Measurements from ENCODE around the gene RIN2. TPM values are rescaled to one million over a fixed set of nuclear protein-coding genes. Genes with fewer than 3 reads are reported as not detected.

RIN2 gene
- total RNA-seq, 1 donor from 2014 or later = 34.1 TPM

DNA sequence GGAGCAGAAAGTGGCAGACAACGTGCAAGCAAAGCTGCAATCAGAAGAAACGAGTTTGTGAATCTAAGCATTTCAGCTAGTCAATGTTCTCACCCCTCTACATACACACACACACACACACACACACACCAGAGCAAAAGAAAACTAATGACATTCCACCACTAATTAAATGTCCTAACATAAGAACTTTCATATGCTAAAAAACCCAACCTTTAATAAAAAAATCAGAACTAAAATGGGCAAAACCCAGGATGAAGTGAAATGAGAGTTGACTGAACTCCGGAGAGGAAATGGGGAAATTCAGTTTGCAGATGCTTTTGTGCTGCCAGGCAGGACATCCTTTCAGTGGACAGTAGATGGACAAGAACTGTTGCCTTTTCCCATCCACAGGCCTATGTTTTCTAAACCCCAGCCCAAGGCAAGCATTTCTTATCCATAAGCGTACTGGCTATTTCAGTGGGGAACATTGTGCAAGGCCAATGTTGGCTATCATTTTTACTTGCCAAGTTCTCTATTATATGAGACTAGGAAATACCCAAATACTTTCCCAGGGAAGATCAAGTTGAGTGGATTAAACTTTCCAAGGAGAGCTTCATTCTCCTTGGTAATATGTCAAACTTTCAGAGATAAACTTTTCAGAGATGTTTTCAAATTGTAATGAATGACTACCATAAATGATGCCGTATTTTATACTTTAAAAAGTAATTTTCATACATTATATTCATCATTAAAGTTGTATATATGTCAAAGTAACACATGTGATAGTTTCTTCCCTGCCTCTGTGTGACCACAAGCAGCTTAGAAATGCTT lies 27.3 kb downstream of the RIN2 start:
- no peak for DNase-seq (ENCODE audit: low read depth)
- H3K36me3 ChIP-seq (ENCODE audit: control insufficient read depth, insufficient read depth, low read length) = no peaks in the 10 kb centered on the region
- H3K4me3 ChIP-seq (ENCODE audit: low read depth, low read length) = no peak overlapping the region
- no peaks in the 10 kb centered on the region for H3K27me3 ChIP-seq (ENCODE audit: control insufficient read depth, insufficient read depth, low read length)
- TF ChIP-seq, protein P1, sequence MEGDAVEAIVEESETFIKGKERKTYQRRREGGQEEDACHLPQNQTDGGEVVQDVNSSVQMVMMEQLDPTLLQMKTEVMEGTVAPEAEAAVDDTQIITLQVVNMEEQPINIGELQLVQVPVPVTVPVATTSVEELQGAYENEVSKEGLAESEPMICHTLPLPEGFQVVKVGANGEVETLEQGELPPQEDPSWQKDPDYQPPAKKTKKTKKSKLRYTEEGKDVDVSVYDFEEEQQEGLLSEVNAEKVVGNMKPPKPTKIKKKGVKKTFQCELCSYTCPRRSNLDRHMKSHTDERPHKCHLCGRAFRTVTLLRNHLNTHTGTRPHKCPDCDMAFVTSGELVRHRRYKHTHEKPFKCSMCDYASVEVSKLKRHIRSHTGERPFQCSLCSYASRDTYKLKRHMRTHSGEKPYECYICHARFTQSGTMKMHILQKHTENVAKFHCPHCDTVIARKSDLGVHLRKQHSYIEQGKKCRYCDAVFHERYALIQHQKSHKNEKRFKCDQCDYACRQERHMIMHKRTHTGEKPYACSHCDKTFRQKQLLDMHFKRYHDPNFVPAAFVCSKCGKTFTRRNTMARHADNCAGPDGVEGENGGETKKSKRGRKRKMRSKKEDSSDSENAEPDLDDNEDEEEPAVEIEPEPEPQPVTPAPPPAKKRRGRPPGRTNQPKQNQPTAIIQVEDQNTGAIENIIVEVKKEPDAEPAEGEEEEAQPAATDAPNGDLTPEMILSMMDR (IDR thresholded peaks at IDR 0.05; ENCODE audit: insufficient read depth, low read length, poor library complexity, severe bottlenecking) = no peak

DNA sequence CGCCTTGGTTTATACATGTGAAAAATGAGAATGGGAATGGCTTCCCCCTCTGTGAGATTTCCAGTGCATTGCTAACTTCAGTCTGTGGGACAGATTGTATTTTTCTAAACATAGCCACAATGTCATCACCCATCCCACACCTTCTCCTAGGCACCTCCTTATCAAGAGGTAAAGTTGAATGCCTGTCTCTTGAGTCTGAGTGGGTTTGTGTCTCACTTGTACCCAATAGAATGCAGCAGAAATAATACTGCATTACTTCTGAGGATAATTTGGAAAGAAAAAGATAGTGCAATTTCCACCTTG lies 27.9 kb downstream of the RIN2 start:
- Histone ChIP-seq H3K27me3 (ENCODE audit: control insufficient read depth, insufficient read depth, low read length) (no peaks in the 10 kb centered on the region), H3K36me3 (ENCODE audit: control insufficient read depth, insufficient read depth, low read length) (no peaks in the 10 kb centered on the region), H3K4me3 (ENCODE audit: low read depth, low read length) (no peak overlapping the region)
- TF ChIP-seq, protein P1 (IDR thresholded peaks at IDR 0.05; ENCODE audit: insufficient read depth, low read length, poor library complexity, severe bottlenecking) = no peak
- no peak for DNase-seq (ENCODE audit: low read depth)

DNA sequence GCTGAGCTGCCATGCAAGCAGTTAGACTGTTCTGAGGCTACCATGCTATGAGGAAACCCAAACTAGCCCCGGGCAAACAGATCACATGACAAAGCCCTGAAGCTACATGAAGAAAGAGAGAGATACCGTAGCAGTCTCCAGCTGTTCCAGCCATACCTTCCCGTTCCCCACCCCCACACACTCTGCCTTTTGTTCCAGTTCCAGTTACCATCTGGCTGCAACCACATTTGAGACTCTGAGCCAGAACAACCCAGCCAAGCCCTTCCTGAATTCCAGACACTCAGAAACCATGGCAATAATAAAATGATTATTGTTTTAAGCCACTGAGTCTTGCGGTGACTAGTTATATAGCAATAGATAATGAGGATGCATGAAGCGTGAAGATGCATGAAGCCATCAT lies 28.3 kb downstream of the RIN2 start:
- TF ChIP-seq, protein P1 (IDR thresholded peaks at IDR 0.05; ENCODE audit: insufficient read depth, low read length, poor library complexity, severe bottlenecking) = no peak
- no peaks in the 10 kb centered on the region for H3K27me3 ChIP-seq (ENCODE audit: control insufficient read depth, insufficient read depth, low read length)
- peak; percentile 90 for DNase-seq (ENCODE audit: low read depth)
- H3K4me3 ChIP-seq (ENCODE audit: low read depth, low read length) = no peak overlapping the region
- no peaks in the 10 kb centered on the region for H3K36me3 ChIP-seq (ENCODE audit: control insufficient read depth, insufficient read depth, low read length)

DNA sequence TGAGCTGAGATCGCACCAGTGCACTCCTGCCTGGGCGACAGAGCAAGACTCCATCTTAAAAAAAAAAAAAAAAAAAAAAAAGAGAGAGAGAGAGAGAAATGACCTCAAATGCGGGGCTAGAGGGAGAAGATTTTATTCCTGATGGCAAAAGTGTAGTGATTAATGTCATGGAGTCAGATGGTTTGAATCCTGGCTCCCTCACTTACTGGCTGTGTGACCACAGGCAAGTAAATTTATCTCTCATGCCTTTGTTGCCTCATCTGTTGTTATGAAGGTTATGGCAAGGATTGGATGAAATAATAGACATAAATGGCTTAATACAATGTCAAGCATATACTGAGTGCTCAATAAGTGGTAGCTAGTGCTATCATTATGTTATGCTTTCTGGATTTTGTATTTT lies 29.3 kb downstream of the RIN2 start:
- no peak overlapping the region for H3K4me3 ChIP-seq (ENCODE audit: low read depth, low read length)
- no peaks in the 10 kb centered on the region for H3K27me3 ChIP-seq (ENCODE audit: control insufficient read depth, insufficient read depth, low read length)
- no peak for DNase-seq (ENCODE audit: low read depth)
- TF ChIP-seq, protein P1 (IDR thresholded peaks at IDR 0.05; ENCODE audit: insufficient read depth, low read length, poor library complexity, severe bottlenecking) = no peak
- no peaks in the 10 kb centered on the region for H3K36me3 ChIP-seq (ENCODE audit: control insufficient read depth, insufficient read depth, low read length)

DNA sequence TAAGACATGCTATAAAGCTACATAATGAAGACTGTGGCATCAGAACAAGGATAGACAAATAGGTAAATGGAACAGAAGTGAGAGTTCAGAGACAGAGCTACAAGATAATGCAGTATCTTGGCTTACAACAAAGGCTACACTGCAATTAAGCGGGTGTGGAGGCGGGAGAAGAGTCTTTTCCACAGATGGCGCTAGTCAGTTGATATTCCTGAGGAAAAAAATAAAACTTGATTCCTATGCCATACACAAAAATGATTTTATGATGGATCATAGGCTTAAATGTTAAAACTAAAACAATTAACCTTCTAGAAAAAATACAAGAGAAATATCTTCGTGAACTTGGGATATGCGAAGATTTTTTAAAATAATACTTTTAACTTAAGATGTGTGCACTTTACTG lies 31.0 kb downstream of the RIN2 start:
- Histone ChIP-seq H3K27me3 (ENCODE audit: control insufficient read depth, insufficient read depth, low read length) (no peaks in the 10 kb centered on the region), H3K4me3 (ENCODE audit: low read depth, low read length) (no peak overlapping the region), H3K36me3 (ENCODE audit: control insufficient read depth, insufficient read depth, low read length) (no peaks in the 10 kb centered on the region)
- DNase-seq (ENCODE audit: low read depth) = no peak
- TF ChIP-seq, protein P1 (IDR thresholded peaks at IDR 0.05; ENCODE audit: insufficient read depth, low read length, poor library complexity, severe bottlenecking) = no peak

DNA sequence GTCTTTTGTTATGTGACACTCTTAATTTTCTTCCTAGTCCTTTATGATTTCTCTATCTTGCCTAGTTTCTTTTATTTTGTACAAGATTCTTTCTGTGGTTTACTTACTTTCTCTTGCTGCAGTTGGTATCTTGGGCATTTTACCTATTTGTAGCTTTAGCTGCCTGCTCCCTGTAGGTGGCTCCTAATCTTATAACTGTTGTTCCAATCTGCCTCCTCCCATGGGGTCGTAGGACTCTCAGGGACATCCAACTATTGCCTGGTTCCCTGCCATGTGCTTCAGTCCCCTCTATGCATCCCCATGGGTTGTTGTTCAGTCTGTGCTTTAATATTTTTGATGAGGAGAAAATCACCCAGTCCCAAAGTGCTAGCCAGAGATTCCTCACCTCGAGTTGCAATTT lies 31.4 kb downstream of the RIN2 start:
- H3K27me3 ChIP-seq (ENCODE audit: control insufficient read depth, insufficient read depth, low read length) = no peaks in the 10 kb centered on the region
- TF ChIP-seq, protein P1 (IDR thresholded peaks at IDR 0.05; ENCODE audit: insufficient read depth, low read length, poor library complexity, severe bottlenecking) = no peak
- DNase-seq (ENCODE audit: low read depth) = no peak

More for the DNA sequence above, 31.4 kb downstream of the RIN2 start:
- no peak overlapping the region for H3K4me3 ChIP-seq (ENCODE audit: low read depth, low read length)
- H3K36me3 ChIP-seq (ENCODE audit: control insufficient read depth, insufficient read depth, low read length) = no peaks in the 10 kb centered on the region
